GM18505 (cell line): ENCODE results near the gene TSPO2.
"Not testable (repeated sequence)": the region's sequence is repeated elsewhere in the genome, so short reads cannot be mapped to it uniquely, and the experiment has no call there.

ENCODE experiments used
- ATAC-seq: cut with Tn5 transposase; IDR thresholded peaks from one replicate; pipeline ENCODE4 v1.9.1; 2021; ENCODE audit not compliant: unreplicated experiment
- POLR2A ChIP-seq: IDR thresholded peaks from 4 replicates; pipeline ENCODE4 v1.6.1; 2011; ENCODE audit warnings: borderline replicate concordance; ENCODE audit not compliant: insufficient read depth, insufficient read length; ENCODE audit errors: extremely low read depth

TSPO2 gene, protein sequence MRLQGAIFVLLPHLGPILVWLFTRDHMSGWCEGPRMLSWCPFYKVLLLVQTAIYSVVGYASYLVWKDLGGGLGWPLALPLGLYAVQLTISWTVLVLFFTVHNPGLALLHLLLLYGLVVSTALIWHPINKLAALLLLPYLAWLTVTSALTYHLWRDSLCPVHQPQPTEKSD

DNA sequence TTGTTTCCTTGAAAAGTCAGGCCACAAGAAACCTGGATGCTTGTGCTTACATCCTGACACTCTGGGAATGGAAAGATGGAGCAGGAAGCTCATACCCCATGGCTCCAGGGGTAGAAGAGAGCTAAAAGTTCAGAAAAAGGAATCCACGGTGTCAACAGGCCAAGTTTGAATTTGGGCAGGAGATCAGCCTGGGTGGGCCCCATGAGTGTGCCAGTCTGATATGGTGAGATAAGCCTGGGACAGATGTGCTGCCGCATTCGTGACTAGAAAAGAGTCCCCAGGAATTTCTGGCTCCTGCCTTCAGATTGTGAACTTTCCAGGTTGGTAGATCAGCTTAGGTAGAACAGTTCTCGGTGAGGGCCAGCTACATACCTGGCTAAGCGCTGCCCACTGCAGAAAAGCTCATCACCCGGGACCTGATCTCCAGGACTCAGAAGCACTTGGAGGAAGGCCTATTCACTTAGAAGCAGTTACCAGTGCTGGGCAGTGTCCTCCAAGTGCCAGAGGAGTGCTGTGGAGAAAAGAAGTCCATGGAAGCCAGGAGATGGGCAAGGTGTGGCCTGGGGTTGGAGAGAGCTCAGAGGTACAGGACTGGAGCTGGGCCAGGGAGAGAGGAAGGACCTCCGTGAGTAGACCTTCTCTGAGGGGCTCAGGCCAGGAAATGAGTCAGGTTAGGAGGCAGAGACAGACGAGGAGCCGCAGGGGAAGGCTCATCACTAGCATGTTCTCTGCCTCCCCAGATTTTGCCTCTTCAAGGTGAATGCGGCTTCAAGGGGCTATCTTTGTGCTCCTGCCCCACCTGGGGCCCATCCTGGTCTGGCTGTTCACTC is at the start of gene TSPO2:
Gene TSPO2, plus strand, starts transcription at position 242 of the 830 bp plus-strand sequence. Its CDS starts 519 bp downstream, at position 761.
- TF ChIP-seq POLR2A = no peak
- no peak for ATAC-seq

DNA sequence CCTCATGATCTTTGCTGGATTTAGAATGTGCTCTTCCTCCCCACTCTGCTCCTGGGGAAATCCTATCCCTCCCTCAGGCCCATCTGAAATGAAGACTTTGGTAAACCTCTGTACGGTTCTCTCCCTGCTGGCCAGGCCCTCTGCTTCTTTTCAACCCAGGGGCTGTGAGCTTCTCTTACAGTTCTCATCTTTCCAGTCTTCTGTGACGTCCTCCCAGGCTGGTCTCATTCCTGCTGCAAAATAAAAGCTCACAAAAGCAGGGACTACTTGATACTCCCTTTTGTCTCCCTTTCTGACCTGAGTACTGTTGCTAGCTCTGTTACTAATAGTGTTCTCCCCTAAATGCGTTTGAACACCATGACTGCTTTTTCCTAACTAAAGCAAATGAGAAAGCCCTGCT is 49.5 kb upstream of the TSPO2 start:
- no peak for ATAC-seq

DNA sequence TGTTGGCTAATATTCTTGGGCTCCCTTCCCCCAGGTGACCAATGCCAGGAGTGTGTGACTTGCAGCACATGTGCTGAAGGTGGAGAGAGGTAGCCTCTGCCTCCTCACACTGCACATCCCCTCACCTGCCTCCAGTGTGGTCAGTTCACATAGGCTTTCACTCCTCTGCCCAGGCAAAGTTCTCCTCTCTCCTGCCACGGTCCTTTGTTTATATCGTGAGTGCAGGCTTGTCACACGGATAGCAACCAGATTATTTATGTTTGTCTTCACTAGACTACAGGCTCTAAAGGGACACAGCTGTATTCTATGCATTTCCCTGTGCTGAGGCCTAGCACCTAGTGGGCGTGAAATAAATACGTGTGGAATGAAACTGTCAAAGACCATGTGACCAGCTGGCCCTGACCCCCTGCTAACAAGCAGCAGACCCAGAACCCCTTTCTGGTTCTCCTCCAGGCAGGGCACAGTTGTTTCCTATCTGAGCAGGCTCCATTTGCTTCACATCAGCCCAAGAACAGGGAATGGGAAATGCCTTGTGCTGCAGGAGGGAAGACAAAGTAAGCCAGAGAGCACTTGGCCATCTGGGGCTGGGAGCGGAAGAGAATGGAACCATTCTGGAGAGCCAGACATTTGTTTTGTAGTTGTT is 45.6 kb upstream of the TSPO2 start:
- no peak for ATAC-seq
- no peak for TF ChIP-seq POLR2A

More for the DNA sequence above, 49.5 kb upstream of the TSPO2 start:
- TF ChIP-seq POLR2A = no peak

DNA sequence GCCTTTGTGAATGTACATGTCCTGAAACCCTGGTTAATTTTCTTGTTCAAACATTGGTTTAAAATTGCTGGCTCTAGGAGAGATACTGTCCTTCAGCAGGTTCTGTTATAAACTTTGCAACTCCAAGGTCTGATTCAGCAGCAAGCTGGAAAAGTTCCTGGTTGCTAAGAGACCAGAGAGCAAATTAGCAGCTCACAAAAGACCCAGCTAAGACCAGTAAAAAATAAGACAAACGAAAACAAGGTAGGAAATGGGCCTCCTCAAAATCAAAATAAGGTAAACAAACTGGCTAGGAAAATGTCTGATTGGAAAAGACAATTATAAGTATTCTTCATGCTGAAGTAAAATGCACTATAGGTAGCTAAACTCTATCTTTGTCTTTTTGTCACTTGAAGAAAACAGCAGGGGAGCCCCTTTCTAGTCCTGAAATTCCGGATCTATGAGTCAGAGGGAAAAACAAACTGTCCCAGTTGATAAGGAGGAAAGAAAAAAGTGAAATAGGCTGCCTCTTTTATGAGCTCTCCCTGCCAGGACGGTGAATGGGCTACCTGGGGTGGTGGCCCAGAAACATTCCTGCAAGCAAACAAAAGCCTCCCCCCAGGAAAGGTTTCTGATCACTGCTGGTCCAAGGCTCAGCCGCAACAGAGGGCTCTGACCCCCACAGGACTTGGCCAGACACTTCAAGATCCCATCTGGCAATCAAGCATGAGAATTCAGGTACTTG is 44.9 kb upstream of the TSPO2 start:
- no peak for TF ChIP-seq POLR2A
- no peak for ATAC-seq

DNA sequence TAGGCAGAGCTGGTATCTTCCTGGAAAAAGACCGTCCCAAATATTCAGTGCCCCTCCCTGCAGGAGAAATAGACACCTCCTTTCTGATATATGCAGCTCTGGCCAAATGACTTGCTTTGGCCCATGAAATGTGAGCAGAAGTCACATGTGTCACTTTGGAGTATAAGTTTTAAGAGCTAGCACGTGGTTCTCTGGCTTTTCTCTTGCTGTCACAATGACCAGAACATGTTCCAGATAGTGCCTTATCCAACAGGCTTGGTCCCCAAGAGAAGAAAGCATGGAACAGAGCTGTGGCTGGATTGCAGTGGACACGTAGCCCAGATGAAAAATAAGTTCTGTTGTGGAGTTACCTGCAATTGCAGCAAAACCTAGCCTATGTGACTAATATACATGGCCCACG is 43.6 kb upstream of the TSPO2 start:
- ATAC-seq = no peak
- TF ChIP-seq POLR2A = no peak

DNA sequence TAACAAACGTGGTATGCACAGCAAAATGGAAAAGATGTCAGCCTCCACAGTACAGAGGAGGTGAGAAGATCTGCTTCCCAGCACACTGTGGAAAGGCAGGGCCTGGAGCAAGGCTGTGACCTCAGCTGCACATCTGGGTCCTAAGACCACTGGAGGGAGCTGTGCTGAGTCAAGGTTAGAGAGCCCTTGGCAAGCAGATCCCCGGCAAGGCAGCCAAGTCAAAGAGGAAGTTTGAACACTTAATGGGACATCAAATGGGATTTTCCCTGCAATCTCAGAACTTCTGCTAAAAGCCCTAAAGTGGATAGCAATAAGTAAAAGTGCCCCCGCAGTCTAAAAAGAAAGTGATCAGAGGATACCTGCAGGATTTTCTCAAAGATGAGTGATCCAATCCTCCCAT is 42.7 kb upstream of the TSPO2 start:
- TF ChIP-seq POLR2A = no peak
- no peak for ATAC-seq

DNA sequence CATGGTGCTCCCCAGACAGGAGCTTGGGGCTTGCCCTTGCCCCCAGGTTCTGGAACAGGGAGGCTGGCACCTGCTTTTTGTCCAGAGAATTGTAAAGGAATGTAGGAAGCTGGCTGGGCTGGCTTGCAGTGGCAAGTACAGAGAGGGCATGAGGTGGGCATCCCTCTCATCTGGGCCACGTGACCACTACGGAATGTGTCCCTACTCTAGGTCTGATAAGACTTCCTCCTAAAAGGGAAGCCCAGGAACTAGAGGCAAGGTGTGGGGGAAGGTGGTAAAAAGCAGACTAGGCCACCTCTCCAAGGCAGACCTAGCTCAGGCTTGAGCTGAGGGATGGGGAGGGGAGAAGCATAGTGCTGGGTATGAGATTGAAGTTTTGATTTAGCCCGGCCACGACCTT is 42.0 kb upstream of the TSPO2 start:
- no peak for TF ChIP-seq POLR2A

DNA sequence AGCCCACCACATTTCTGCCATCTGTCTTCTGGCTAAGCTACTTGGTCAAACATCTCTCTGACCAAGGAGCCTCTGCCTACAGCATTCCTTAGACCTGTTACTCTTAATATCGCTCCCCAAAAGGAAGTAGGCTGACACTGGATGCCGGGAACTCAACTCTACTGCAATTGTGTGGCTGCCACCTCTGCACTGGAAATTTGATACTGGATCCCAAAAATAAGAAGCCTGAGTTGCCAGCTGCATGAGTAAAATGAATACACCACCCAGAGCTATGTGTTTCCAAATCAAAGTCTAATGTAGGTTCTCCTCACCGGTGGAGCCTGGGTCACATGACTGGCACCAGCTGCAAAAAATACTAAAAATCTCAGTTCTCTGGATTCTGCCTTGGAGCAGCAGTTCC is 40.1 kb upstream of the TSPO2 start:
- TF ChIP-seq POLR2A = no peak

More for the DNA sequence above, 42.0 kb upstream of the TSPO2 start:
- no peak for ATAC-seq

DNA sequence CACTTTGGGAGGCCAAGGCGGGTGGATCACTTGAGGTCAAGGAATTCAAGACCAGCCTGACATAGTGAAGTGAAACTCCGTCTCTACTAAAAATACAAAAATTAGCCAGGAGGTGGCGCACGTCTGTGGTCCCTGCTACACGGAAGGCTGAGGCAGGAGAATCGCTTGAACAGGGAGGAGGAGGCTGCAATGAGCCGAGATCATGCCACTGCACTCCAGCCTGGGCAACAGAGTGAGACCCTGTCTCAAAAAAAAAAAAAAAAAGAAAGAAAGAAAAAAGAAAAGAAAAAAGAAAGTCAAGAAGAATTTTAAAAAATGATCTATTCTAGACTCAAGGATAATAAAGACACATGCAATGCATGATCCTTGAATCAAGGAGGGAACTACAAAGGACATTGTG is 36.0 kb upstream of the TSPO2 start:
- not testable (repeated sequence) for ATAC-seq

More for the DNA sequence above, 40.1 kb upstream of the TSPO2 start:
- no peak for ATAC-seq

DNA sequence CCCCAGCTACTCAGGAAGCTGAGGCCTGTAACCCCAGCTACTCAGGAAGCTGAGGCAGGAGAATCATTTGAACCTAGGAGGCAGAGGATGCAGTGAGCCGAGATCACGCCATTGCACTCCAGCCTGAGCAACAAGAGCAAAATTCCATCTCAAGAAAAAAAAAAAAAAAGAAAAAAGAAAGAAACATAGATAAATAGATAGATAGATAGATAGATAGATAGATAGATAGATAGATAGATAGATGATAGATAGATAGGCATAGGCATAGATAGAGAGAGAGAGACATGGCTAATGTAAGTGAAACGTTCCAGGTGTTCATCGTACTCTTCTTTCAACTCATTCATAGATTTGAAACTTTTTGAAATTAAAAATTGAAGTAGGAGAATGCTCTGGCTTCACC is 35.3 kb upstream of the TSPO2 start:
- not testable (repeated sequence) for ATAC-seq

DNA sequence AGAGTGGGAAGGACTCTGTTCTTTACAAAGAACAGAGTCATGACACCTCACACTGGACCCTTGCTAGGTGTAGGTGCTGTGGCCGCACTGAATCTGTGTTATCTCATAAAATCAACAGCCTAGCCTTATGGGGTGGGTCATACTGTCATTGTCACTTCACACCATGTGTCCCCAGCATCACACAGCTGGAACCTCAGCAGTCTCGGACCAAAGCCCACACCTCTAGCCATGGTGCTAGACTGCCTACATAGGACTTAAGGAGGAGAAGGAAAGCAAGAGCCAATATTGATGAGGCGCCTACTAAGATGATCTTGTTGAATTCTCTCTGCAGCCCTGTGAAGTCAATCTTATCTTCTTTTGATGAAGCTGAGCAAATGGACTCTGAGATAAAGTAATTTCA is 34.3 kb upstream of the TSPO2 start:
- ATAC-seq = no peak
- TF ChIP-seq POLR2A = no peak

DNA sequence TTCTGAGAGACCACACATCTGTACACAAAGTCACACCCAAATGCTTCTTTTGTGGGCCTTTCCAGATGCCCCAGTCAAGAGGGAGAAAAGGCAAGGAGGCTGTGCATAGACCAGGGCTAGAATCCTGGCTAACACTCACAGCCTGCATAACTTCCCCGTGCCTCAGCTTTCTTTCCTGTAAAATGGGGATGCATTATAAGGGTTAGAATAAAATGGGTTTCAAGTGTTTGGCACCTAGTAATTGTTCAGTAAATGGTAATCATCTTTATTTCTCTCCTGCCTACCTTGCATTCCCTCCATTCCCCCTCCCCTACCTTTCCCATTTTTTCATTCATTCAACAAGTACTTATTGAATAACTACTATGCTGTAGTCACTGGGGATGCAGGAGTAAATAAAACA is 32.6 kb upstream of the TSPO2 start:
- TF ChIP-seq POLR2A = no peak
- ATAC-seq = no peak

DNA sequence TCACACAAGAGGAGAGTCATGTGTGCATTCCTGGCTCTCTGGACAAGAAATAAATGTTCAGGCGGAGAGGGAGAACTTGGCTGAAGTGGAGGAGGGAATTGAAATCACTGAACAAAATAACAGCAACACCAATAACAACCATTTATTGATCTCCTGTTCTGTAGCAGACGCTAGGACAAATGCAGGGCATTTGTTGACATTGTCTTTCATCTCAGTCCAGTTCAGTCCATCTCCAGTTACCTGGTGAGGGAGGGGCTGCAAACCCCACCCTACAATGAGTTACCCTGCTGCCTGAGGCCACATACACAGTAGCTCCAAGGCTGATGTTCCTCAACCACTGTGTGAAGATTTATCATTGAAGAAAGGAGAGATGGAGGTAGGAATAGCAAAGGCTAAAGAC is 30.6 kb upstream of the TSPO2 start:
- no peak for TF ChIP-seq POLR2A
- ATAC-seq = no peak

DNA sequence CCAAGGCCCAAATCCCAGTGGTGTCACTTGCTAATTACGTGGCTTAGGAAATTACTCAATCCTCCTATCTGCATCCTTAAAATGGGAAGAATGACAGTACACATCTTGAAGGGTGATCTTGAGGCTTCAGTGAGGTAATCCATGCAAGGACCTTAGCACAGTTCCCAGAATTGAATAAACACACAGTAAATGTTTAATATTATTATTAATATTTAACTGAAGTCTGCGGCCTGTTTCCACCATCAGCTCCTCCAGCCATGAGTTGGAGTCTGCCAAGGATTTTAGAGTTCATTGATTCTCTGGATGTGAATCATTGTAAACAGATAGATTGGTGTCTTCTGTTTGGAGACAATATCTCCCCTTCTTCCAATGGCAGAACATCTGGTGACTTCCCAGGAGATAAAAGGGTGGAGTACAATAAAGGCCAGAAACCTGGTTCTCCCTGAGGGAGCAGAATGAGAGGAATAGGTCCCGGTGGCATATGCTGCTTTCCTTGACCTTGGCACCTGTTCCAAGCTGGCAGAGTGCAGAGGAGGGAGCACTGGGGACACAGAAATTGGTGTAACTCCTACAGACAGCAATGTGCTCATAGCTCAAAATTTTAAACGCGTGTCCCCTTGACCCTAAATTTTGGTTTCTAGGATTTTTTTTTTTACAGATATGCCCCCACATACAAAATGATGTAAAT is 28.7 kb upstream of the TSPO2 start:
- ATAC-seq = no peak
- TF ChIP-seq POLR2A = no peak

DNA sequence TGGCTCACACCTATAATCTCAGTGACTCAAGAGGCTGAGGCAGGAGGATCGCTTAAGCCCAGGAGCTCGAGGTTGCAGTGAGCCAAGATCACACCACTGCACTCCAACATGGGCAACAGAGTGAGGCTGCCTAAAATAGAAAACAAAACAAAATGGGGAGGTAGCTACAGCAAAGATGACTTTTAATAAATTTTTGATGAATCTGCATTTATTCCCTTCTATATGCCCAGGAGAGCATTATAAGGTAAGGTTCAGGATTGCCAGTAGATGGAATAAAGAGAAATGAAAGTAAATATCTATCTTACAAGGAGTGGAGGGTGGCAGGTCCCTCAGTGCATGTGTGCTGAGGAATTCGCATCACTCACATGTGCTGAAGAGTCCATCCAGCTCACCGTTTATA is 27.5 kb upstream of the TSPO2 start:
- no peak for TF ChIP-seq POLR2A
- ATAC-seq = no peak

DNA sequence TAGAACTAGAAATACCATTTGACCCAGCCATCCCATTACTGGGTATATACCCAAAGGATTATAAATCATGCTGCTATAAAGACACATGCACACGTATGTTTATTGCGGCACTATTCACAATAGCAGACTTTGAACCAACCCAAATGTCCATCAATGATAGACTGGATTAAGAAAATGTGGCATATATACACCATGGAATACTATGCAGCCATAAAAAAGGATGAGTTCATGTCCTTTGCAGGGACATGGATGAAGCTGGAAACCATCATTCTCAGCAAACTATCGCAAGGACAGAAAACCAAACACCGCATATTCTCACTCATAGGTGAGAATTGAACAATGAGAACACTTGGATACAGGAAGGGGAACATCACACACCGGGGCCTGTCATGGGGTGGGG is 26.4 kb upstream of the TSPO2 start:
- not testable (repeated sequence) for ATAC-seq
